Measurements from ENCODE around the gene L3MBTL4. TPM values are rescaled to one million over a fixed set of nuclear protein-coding genes. Genes with fewer than 3 reads are reported as not detected.

The L3MBTL4 gene
- polyA plus RNA-seq, 1 of the 3 experiments (the other 2 are of a cell fraction): 0.02 TPM

- TF ChIP-seq RCOR1 (IDR thresholded peaks at IDR 0.05; ENCODE audit: low read length) (no peak), IRF3 (IDR thresholded peaks at IDR 0.05; ENCODE audit: low read depth, low read length) (no peak), TEAD4 (IDR thresholded peaks at IDR 0.05; ENCODE audit: borderline replicate concordance, insufficient read depth) (no peak)
These were observed 393.2 kb downstream of the L3MBTL4 start (continued) for GRCh38 chr18:6021306-6022073.

- Histone ChIP-seq H3K4me3 (ENCODE audit: low read depth in 2 of 2, low read length in 1 of 2) (no peak overlapping the region), H2AFZ (ENCODE audit: low read depth) (no peak overlapping the region), H3F3A (replicated peaks; ENCODE audit: insufficient read depth) (no peaks in the 10 kb centered on the region), H3K27me3 (ENCODE audit: insufficient read depth) (no peaks in the 10 kb centered on the region), H3K9ac (no peak overlapping the region), H4K20me1 (ENCODE audit: insufficient read depth) (no peaks in the 10 kb centered on the region), H3K4me1 (ENCODE audit: control insufficient read depth in 1 of 2, insufficient read depth in 2 of 2, low read depth in 1 of 2, low read length in 1 of 2) (peaks cover 0 to 4% of the 10 kb centered on the region in 2 experiments; a peak in 2 of 4 replicates), H3K27ac (ENCODE audit: low read depth in 2 of 2, low read length in 1 of 2) (no peak overlapping the region), H3K4me2 (no peak overlapping the region), H3K36me3 (replicated peaks in 1 of 2; ENCODE audit: control insufficient read depth in 1 of 2, insufficient read depth in 2 of 2, low read length in 1 of 2) (no peaks in the 10 kb centered on the region), H3K79me2 (ENCODE audit: insufficient read depth) (no peaks in the 10 kb centered on the region), H3K9me2 (no peaks in the 10 kb centered on the region), H3K9me3 (no peaks in the 10 kb centered on the region)
- WGBS (ENCODE audit: low lambda C conversion rate): 56% methylated on average over 1 of the region's 1 CpG
- peak; percentile 20 for DNase-seq
- TF ChIP-seq TEAD4 (IDR thresholded peaks at IDR 0.05; ENCODE audit: borderline replicate concordance, insufficient read depth) (no peak), ELF1 (IDR thresholded peaks at IDR 0.05) (no peak), GATA2 (CRISPR knock-in tag; IDR thresholded peaks at IDR 0.05) (0 out of 2 replicates have a peak, but pooled peaks have one; percentile 8), POLR2AphosphoS5 (IDR thresholded peaks at IDR 0.05; ENCODE audit: low read depth, low read length) (no peak), CHD2 (IDR thresholded peaks at IDR 0.05; ENCODE audit: low read length, partially characterized antibody) (no peak)
- ChIA-PET POLR2A (no interaction called here), CTCF (no interaction called here)
These were observed 396.0 kb downstream of the L3MBTL4 start for GRCh38 chr18:6018671-6019070.

GRCh38 chr18:6017171-6017570 is 397.5 kb downstream of the L3MBTL4 start:
- no peaks in the 10 kb centered on the region for H3K27me3 ChIP-seq (ENCODE audit: insufficient read depth)
- H2AFZ ChIP-seq (ENCODE audit: low read depth): no peak overlapping the region
- no peaks in the 10 kb centered on the region for H4K20me1 ChIP-seq (ENCODE audit: insufficient read depth)
- ChIA-PET CTCF (no interaction called here), POLR2A (no interaction called here)
- H3K4me3 ChIP-seq (ENCODE audit: low read depth in 2 of 2, low read length in 1 of 2): no peak overlapping the region
- H3K4me1 ChIP-seq (ENCODE audit: control insufficient read depth in 1 of 2, insufficient read depth in 2 of 2, low read depth in 1 of 2, low read length in 1 of 2): no peaks in the 10 kb centered on the region; a peak in 2 of 4 replicates
- DNase-seq: no peak
- H3K36me3 ChIP-seq (replicated peaks in 1 of 2; ENCODE audit: control insufficient read depth in 1 of 2, insufficient read depth in 2 of 2, low read length in 1 of 2): no peaks in the 10 kb centered on the region
- no peak overlapping the region for H3K4me2 ChIP-seq
- no peaks in the 10 kb centered on the region for H3F3A ChIP-seq (replicated peaks; ENCODE audit: insufficient read depth)
- H3K27ac ChIP-seq (ENCODE audit: low read depth in 2 of 2, low read length in 1 of 2): no peak overlapping the region
- no peaks in the 10 kb centered on the region for H3K79me2 ChIP-seq (ENCODE audit: insufficient read depth)
- TF ChIP-seq CTCF (IDR thresholded peaks at IDR 0.05) (no peak), FOXM1 (IDR thresholded peaks at IDR 0.05; ENCODE audit: low read depth) (no peak), FOXJ3 (CRISPR knock-in tag; IDR thresholded peaks at IDR 0.05) (no peak), PBX3 (IDR thresholded peaks at IDR 0.05) (no peak), REST (IDR thresholded peaks at IDR 0.05; ENCODE audit: low read depth, low read length) (no peak), NFIC (IDR thresholded peaks at IDR 0.05; ENCODE audit: borderline replicate concordance) (no peak), IRF3 (IDR thresholded peaks at IDR 0.05; ENCODE audit: low read depth, low read length) (no peak), NRF1 (IDR thresholded peaks at IDR 0.05; ENCODE audit: low read depth, low read length) (no peak), TAF1 (IDR thresholded peaks at IDR 0.05; ENCODE audit: borderline replicate concordance, low read depth, low read length) (no peak), SMC3 (IDR thresholded peaks at IDR 0.05; ENCODE audit: low read depth, low read length) (no peak)
- H3K9me3 ChIP-seq: no peaks in the 10 kb centered on the region
- no peaks in the 10 kb centered on the region for H3K9me2 ChIP-seq
- 81% methylated on average over 5 of the region's 5 CpGs for WGBS (ENCODE audit: low lambda C conversion rate)
- no peak overlapping the region for H3K9ac ChIP-seq

All from SK-N-SH (cell line).